ENCODE data around the gene EPHA8.

The EPHA8 gene

GRCh38 chr1:22651941-22652856 is 88.9 kb downstream of the EPHA8 start:
- no peak for DNase-seq

DNA sequence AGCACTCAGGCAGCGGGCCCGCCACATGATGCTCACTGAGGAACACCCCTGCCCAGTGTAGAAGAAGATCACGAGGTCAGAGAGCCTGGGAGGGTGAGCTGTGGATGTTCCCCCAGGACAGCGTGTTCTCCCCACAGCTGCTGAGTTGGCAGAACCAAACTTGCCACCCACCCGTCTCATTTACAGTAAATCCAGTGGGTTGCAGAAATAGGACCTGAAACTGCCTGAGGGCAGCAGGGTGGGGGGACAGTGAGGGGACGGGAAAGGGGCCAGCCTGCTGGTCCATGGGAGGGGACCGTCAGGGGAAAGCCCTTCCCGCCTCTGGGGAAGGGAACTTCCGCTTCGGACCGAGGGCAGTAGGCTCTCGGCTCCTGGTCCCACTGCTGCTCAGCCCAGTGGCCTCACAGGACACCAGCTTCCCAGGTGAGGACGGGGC is 89.6 kb downstream of the EPHA8 start, which contains the start of gene C1QB:
TSS of gene C1QB (plus strand) at position 356 of the 436 bp plus-strand sequence. CDS start 6,227 bp downstream, outside the sequence.
- no peak for DNase-seq
